GM18909 (cell line): ENCODE data around the gene SH3PXD2A.
A peak's percentile ranks its signal among the peaks of the same experiment; 100 is the strongest.
"Not testable (repeated sequence)": the region's sequence is repeated elsewhere in the genome, so short reads cannot be mapped to it uniquely, and the experiment has no call there.

Experiments
- ATAC-seq: cut with Tn5 transposase; IDR thresholded peaks from one replicate; pipeline ENCODE4 v1.9.1; 2021; ENCODE audit warnings: mild to moderate bottlenecking; ENCODE audit not compliant: unreplicated experiment, poor library complexity

SH3PXD2A gene

GRCh38 chr10:103776878-103777591 is 78.3 kb downstream of the SH3PXD2A start:
- ATAC-seq: no peak

GRCh38 chr10:103775776-103776175 is 79.6 kb downstream of the SH3PXD2A start:
- ATAC-seq: no peak

GRCh38 chr10:103772846-103773245 is 82.5 kb downstream of the SH3PXD2A start:
- not testable (repeated sequence) for ATAC-seq

- peak; percentile 75 for ATAC-seq
Observed at GRCh38 chr10:103772096-103772845, 83.1 kb downstream of the SH3PXD2A start.

GRCh38 chr10:103770139-103770538 is 85.2 kb downstream of the SH3PXD2A start:
- no peak for ATAC-seq

GRCh38 chr10:103769176-103769575 is 86.2 kb downstream of the SH3PXD2A start:
- ATAC-seq: no peak

- no peak for ATAC-seq
Observed at GRCh38 chr10:103768345-103768744, 87.0 kb downstream of the SH3PXD2A start.

GRCh38 chr10:103767756-103768155 is 87.6 kb downstream of the SH3PXD2A start:
- ATAC-seq: no peak

GRCh38 chr10:103766751-103767505 is 88.4 kb downstream of the SH3PXD2A start:
- no peak for ATAC-seq

- ATAC-seq: no peak
Observed at GRCh38 chr10:103765981-103766380, 89.4 kb downstream of the SH3PXD2A start.

- no peak for ATAC-seq
Observed at GRCh38 chr10:103765168-103765567, 90.2 kb downstream of the SH3PXD2A start.

GRCh38 chr10:103764296-103765088 is 90.9 kb downstream of the SH3PXD2A start:
- ATAC-seq: no peak

- ATAC-seq: peak; percentile 60
Observed at GRCh38 chr10:103763374-103764202, 91.8 kb downstream of the SH3PXD2A start.

GRCh38 chr10:103762916-103763315 is 92.5 kb downstream of the SH3PXD2A start:
- ATAC-seq: no peak

GRCh38 chr10:103762162-103762561 is 93.2 kb downstream of the SH3PXD2A start:
- ATAC-seq: no peak

GRCh38 chr10:103761075-103761920 is 94.1 kb downstream of the SH3PXD2A start:
- ATAC-seq: no peak

GRCh38 chr10:103760233-103760632 is 95.1 kb downstream of the SH3PXD2A start:
- not testable (repeated sequence) for ATAC-seq

- ATAC-seq: peak; percentile 49
Observed at GRCh38 chr10:103759100-103759781, 96.1 kb downstream of the SH3PXD2A start.
